Heart left ventricle (tissue), 13 donors: Measurements from ENCODE around the gene FARP1.

Experiments
- CTCF ChIP-seq, 12 donors: fragments of 200-600 bp; sonication (generic) in 4 of 12; IDR thresholded peaks; one replicate each; pipeline versions ENCODE4 v1.5.0 to v1.8.0; 2018 to 2022; ENCODE audit warnings: antibody characterized with exemption in 12 of 12, mild to moderate bottlenecking in 5 of 12
- POLR2A ChIP-seq, 2 donors: fragments of 450-650 bp; IDR thresholded peaks; one replicate each; pipeline ENCODE4 v1.6.1; 2017; ENCODE audit warnings: antibody characterized with exemption in 2 of 2, mild to moderate bottlenecking in 2 of 2, moderate library complexity in 2 of 2
- donor health status: ischemic (EF 13 %, LVEDD 7.1; RV severe dilation, severe dysfunction).
- donor health status: DM: no; HTN: yes; CAD: no.
- donor health status: DM: no; HTN: no; CAD: no.
- donor health status: ischemic (EF 25% LVEDD 6.9; RV normal size, moderate dysfunction).
- donor health status: ischemic (EF 25% LVEDD 5.7; RV mildly dilated, moderate dysfunction).
- donor health status: ischemic (EF 35%, LVEDD 5.7; RV mildly dilated, moderate dysfunction).
- donor health status: nonischemic (EF 11% LVEDD 7.7; RV severe dilation, severe dysfunction).
- donor health status: DM: yes; HTN: yes; CAD: no.
- donor health status: PGD.
- donor health status: ischemic (EF 29% LVEDD 5.4; RV normal size, mild dysfunction).
- donor health status: nonischemic (EF 23%, LVEDD 6.1; RV moderate dilation, normal function).

GRCh38 chr13:98468929-98469328 lies 326.0 kb downstream of the FARP1 start:
- TF ChIP-seq CTCF (IDR thresholded peaks at IDR 0.05), result no peak
- no peak for TF ChIP-seq POLR2A (IDR thresholded peaks at IDR 0.05)
